ENCODE data around the gene ZCWPW2.

GRCh38 chr3:28301688-28302087 lies 46.8 kb upstream of the ZCWPW2 start:
- no peak for TF ChIP-seq CTCF (IDR thresholded peaks at IDR 0.05; ENCODE audit: low read depth, low read length)
- TF ChIP-seq POLR2A (IDR thresholded peaks at IDR 0.05; ENCODE audit: extremely low read depth, insufficient read length), result no peak
- TF ChIP-seq MAX (IDR thresholded peaks at IDR 0.05; ENCODE audit: low read depth, low read length), result no peak

Measured in NB4 (cell line).